ENCODE results near the gene IGFN1. TPM values are rescaled to one million over a fixed set of nuclear protein-coding genes. Genes with fewer than 3 reads are reported as not detected.

The IGFN1 gene
- total RNA-seq, 1 donor from 2014 or later, result 0.05 TPM

DNA sequence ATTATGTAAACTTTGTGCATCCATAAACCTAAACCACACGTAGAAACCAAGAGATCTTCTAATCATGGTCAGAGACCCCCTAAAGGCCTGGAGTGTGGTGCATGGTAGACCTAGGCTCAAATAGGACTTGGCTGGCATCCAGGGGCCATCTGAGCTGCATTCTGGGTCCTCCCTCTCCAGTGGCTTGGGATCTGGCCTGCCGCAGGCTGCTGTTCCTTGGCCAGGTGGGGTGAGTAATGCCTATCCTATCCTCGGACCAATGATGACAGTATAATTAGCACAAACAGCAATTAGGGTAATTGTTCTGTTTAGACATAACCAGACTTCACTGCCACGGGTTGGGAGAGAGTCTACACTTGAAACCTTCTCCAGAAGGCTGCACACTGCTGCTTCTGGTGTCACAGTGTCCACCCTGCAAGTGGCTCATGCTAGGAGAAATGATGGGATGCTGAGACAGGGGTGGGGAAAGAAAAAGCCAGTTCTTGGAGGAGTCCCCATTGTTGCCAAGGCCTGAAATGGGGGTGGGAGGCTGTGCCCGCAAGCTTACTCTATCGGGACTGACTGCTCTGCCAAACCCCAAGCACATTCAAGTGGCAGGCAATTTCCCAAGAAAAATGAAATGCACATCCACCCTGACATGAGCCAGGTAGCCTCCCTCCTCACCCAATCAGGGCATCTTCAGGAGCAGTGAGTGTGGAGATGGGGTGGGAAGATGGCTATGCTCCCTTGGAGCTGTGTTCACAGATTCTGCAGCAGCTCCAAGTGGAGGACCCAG lies 80.2 kb downstream of the IGFN1 start:
- intact Hi-C loops (cut with DNase I), result loop anchor here (5.0 kb wide), 1 partner anchor 131 kb away; no protein-coding TSS in a partner anchor
- peak; percentile 38 for DNase-seq (ENCODE audit: low spot score)

DNA sequence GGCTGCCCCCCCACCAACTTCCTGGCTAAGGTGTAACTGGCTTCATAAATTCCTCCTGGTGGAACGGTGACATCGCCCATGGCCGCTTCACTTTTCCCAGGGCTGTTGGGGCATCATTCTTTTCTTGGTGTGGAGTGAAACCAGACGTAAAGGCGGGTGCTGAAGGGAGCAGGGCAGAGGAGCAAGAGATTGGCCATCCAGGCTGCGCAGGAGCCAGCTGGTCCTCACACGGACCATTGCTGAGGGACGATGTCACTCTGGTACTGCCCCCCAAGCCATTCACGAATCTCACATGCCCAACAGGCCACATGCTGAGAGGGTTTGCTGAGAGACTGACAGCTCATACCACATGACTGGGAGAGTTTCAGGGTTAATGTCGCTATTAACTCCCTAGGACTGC lies 82.2 kb downstream of the IGFN1 start:
- intact Hi-C loops (cut with DNase I), result loop anchor here (5.0 kb wide), 1 partner anchor 130 kb away; no protein-coding TSS in a partner anchor
- no peak for DNase-seq (ENCODE audit: low spot score)

DNA sequence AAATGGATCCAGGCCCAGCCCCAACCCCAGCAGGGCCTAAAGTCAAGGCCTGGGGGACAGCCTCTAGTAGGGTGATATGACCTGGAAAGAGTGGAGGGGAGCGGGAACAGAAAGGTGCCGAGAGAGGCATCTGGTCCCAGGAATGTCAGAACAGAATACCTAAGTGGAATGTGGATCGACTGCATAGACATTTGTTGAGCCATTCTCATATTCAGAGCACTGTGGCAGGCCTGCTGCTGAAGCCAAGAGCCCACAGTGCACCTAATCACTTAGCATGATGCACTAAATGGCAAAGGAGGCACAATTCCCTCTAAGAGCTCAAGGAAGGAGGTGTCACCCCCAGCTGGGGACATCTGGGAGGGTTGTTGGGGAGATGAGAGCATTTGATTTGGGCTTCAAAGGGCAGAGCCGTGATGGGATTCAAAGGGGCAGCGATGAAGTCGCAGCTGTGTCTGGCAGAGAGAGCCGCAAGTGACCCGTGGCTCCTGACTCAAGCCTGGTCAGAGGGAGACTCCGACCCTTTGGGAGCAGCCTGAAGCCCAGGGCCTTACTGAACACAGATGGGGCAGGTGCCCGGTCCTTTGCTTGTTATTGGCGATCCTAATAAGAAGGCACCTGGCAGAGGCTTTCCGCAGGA lies 84.1 kb downstream of the IGFN1 start:
- intact Hi-C loops (cut with DNase I), result loop anchor here (5.0 kb wide), 2 partner anchors 73 to 128 kb away; no protein-coding TSS in a partner anchor
- no peak for DNase-seq (ENCODE audit: low spot score)

GRCh38 chr1:201275253-201275666 lies 84.6 kb downstream of the IGFN1 start:
- DNase-seq (ENCODE audit: low spot score), result peak; percentile 89
- intact Hi-C loops (cut with DNase I), result loop anchor here (5.0 kb wide), 1 partner anchor 72 kb away; no protein-coding TSS in a partner anchor

GRCh38 chr1:201276891-201277290 lies 86.3 kb downstream of the IGFN1 start:
- intact Hi-C loops (cut with DNase I), result loop anchor here (5.0 kb wide), 1 partner anchor 70 kb away; no protein-coding TSS in a partner anchor
- no peak for DNase-seq (ENCODE audit: low spot score)

DNA sequence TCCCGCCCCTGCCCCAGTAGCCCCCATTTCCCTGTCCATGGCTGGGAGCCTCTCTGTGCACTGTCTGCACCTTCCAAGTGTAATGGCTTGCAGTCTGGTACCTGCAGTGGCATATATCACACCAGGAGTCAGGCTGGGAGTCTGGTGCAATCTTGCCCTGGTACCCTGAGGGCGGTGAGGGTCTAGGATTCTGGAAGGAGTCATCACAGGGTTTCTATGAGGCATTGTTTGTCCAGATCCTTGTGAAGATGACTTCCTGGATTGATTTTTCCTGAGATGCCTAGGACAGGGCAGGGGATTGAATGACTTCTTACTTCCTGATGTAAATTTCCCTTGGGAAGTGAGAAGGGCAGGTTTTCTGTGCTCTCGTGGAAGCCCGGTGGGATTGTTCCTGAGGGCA lies 86.8 kb downstream of the IGFN1 start:
- no peak for DNase-seq (ENCODE audit: low spot score)
- intact Hi-C loops (cut with DNase I), result loop anchor here (5.0 kb wide), 1 partner anchor 70 kb away; no protein-coding TSS in a partner anchor

Other genes starting within 250 kb of the IGFN1 start
- 0.73 TPM for gene KIF21B, start 167.1 kb upstream of the IGFN1 start, total RNA-seq
- gene CACNA1S, start 78.4 kb upstream of the IGFN1 start, total RNA-seq, result 0.19 TPM
- not detected for gene ASCL5, start 63.6 kb upstream of the IGFN1 start, total RNA-seq
- gene TMEM9, start 36.4 kb upstream of the IGFN1 start, total RNA-seq, result 25.0 TPM
- gene PKP1, start 92.7 kb downstream of the IGFN1 start, total RNA-seq, result 0.16 TPM
- 8,017 TPM for gene TNNT2, start 186.9 kb downstream of the IGFN1 start, total RNA-seq
- gene LAD1, start 208.5 kb downstream of the IGFN1 start, total RNA-seq, result 12.4 TPM
- 35.5 TPM for gene TNNI1, start 230.9 kb downstream of the IGFN1 start, total RNA-seq